H9 (cell line): ENCODE results near the gene HM13. TPM values are rescaled to one million over a fixed set of nuclear protein-coding genes. Genes with fewer than 3 reads are reported as not detected.

Source experiments
- DNase-seq: peaks from one replicate; pipeline ENCODE4 v3.0.0-alpha.2; 2017
- H2AFZ ChIP-seq: one replicate; pipeline ENCODE4 v1.6.1; 2013; ENCODE audit warnings: mild to moderate bottlenecking, low read length, control low read depth, moderate library complexity
- H2AK5ac ChIP-seq: 2 replicates; pipeline ENCODE4 v1.6.1; 2013; ENCODE audit warnings: low read length, control low read depth, mixed read lengths; ENCODE audit not compliant: insufficient read length
- H2BK120ac ChIP-seq: one replicate; pipeline ENCODE4 v1.6.1; 2013; ENCODE audit warnings: low read depth, mild to moderate bottlenecking, low read length, control low read depth, inconsistent platforms; ENCODE audit not compliant: poor library complexity, severe bottlenecking
- H2BK12ac ChIP-seq: 2 replicates; pipeline ENCODE4 v1.6.1; 2013; ENCODE audit warnings: low read length, control low read depth, mixed read lengths, low read depth; ENCODE audit not compliant: insufficient read length
- H2BK15ac ChIP-seq: 2 replicates; pipeline ENCODE4 v1.6.1; 2013; ENCODE audit warnings: low read depth, low read length, control low read depth
- H2BK20ac ChIP-seq: one replicate; pipeline ENCODE4 v1.6.1; 2013; ENCODE audit warnings: low read depth, mild to moderate bottlenecking, low read length, control low read depth, inconsistent platforms; ENCODE audit not compliant: poor library complexity, severe bottlenecking
- H2BK5ac ChIP-seq: 2 replicates; pipeline ENCODE4 v1.6.1; 2013; ENCODE audit warnings: low read length, control low read depth, mixed read lengths; ENCODE audit not compliant: insufficient read length
- H3K14ac ChIP-seq: 2 replicates; pipeline ENCODE4 v1.6.1; 2013; ENCODE audit warnings: low read length, control low read depth; ENCODE audit not compliant: insufficient read depth
- H3K18ac ChIP-seq: 2 replicates; pipeline ENCODE4 v1.6.1; 2013; ENCODE audit warnings: low read depth, mild to moderate bottlenecking, mixed read lengths, low read length, control low read depth; ENCODE audit not compliant: insufficient read length
- H3K23ac ChIP-seq: 2 replicates; pipeline ENCODE4 v1.6.1; 2013; ENCODE audit warnings: low read length, control low read depth, mixed read lengths, low read depth; ENCODE audit not compliant: insufficient read length
- H3K23me2 ChIP-seq: 2 replicates; pipeline ENCODE4 v1.6.1; 2013; ENCODE audit warnings: low read depth, mild to moderate bottlenecking, mixed read lengths, low read length, control low read depth; ENCODE audit not compliant: insufficient read length, poor library complexity, severe bottlenecking
- H3K27ac ChIP-seq: 2 replicates; pipeline ENCODE4 v1.5.1; 2013; ENCODE audit warnings: low read length, control low read depth, mixed read lengths, low read depth; ENCODE audit not compliant: insufficient read length
- H3K27me3 ChIP-seq: 2 replicates; pipeline ENCODE4 v1.6.1; 2013; ENCODE audit warnings: low read length, control low read depth, inconsistent platforms; ENCODE audit not compliant: insufficient read depth
- H3K4ac ChIP-seq: 2 replicates; pipeline ENCODE4 v1.6.1; 2013; ENCODE audit warnings: low read depth, mild to moderate bottlenecking, control low read depth, inconsistent platforms, low read length, moderate library complexity
- H3K4me1 ChIP-seq: 2 replicates; pipeline ENCODE4 v1.6.1; 2013; ENCODE audit warnings: low read length, control low read depth, inconsistent platforms; ENCODE audit not compliant: insufficient read depth
- H3K4me2 ChIP-seq: 2 replicates; pipeline ENCODE4 v1.6.1; 2013; ENCODE audit warnings: low read length, control low read depth, mixed read lengths; ENCODE audit not compliant: insufficient read length, insufficient read depth
- H3K56ac ChIP-seq: 2 replicates; pipeline ENCODE4 v1.6.1; 2013; ENCODE audit warnings: low read depth, mild to moderate bottlenecking, mixed read lengths, low read length, control low read depth; ENCODE audit not compliant: insufficient read length
- H3K79me1 ChIP-seq: 2 replicates; pipeline ENCODE4 v1.6.1; 2013; ENCODE audit warnings: low read depth, mild to moderate bottlenecking, moderate library complexity, low read length, control low read depth, inconsistent platforms; ENCODE audit not compliant: insufficient read depth, poor library complexity, severe bottlenecking
- H3K79me2 ChIP-seq: 2 replicates; pipeline ENCODE4 v1.6.1; 2013; ENCODE audit warnings: low read length, control low read depth, inconsistent platforms; ENCODE audit not compliant: insufficient read depth
- H3K9ac ChIP-seq: 2 replicates; pipeline ENCODE4 v1.6.1; 2013; ENCODE audit warnings: low read length, control low read depth, mixed read lengths; ENCODE audit not compliant: insufficient read length; ENCODE audit errors: extremely low read depth
- H3K9me3 ChIP-seq: one replicate; pipeline ENCODE4 v1.6.1; 2013; ENCODE audit warnings: low read depth, low read length, inconsistent platforms; ENCODE audit not compliant: control insufficient read depth
- H3T11ph ChIP-seq: one replicate; pipeline ENCODE4 v1.6.1; 2013; ENCODE audit warnings: mild to moderate bottlenecking, low read length, control low read depth, inconsistent platforms
- H4K20me1 ChIP-seq: one replicate; pipeline ENCODE4 v1.6.1; 2013; ENCODE audit not compliant: control insufficient read depth, insufficient read length, insufficient read depth
- H4K5ac ChIP-seq: 2 replicates; pipeline ENCODE4 v1.6.1; 2013; ENCODE audit warnings: low read depth, mild to moderate bottlenecking, mixed read lengths, low read length, control low read depth; ENCODE audit not compliant: insufficient read length
- H4K8ac ChIP-seq: replicated peaks from 2 replicates; pipeline ENCODE4 v1.6.1; 2013; ENCODE audit warnings: low read length, control low read depth, mixed read lengths, low read depth; ENCODE audit not compliant: insufficient read length
- H4K91ac ChIP-seq: 2 replicates; pipeline ENCODE4 v1.6.1; 2013; ENCODE audit warnings: low read depth, mild to moderate bottlenecking, moderate library complexity, mixed read lengths, low read length, control low read depth; ENCODE audit not compliant: insufficient read length
- H3K27ac Mint-ChIP-seq, 3 experiments: 2 replicates in 2 of 3; 3 replicates in 1 of 3; pipeline ENCODE4 v1.8.0; 2020 to 2021; ENCODE audit warnings: mixed read lengths in 3 of 3, mild to moderate bottlenecking in 1 of 3, moderate library complexity in 1 of 3
- H3K27me3 Mint-ChIP-seq: 2 replicates; pipeline ENCODE4 v1.8.0; 2021; ENCODE audit warnings: low read depth, mild to moderate bottlenecking, moderate library complexity, mixed read lengths
- H3K36me3 Mint-ChIP-seq, 3 experiments: 2 replicates in 2 of 3; 3 replicates in 1 of 3; pipeline ENCODE4 v1.8.0; 2020 to 2021; ENCODE audit warnings: low read depth in 3 of 3, mixed read lengths in 3 of 3; ENCODE audit not compliant: insufficient read depth in 1 of 3
- H3K4me1 Mint-ChIP-seq, 2 experiments: 2 replicates each; pipeline ENCODE4 v1.8.0; 2020; ENCODE audit warnings: mixed read lengths in 2 of 2
- H3K4me3 Mint-ChIP-seq, 2 experiments: 2 replicates in 1 of 2; 3 replicates in 1 of 2; pipeline ENCODE4 v1.8.0; 2020 to 2021; ENCODE audit warnings: mild to moderate bottlenecking in 2 of 2, mixed read lengths in 2 of 2, moderate library complexity in 1 of 2
- H3K9me3 Mint-ChIP-seq, 2 experiments: 2 replicates in 1 of 2; 3 replicates in 1 of 2; pipeline ENCODE4 v1.8.0; 2020; ENCODE audit warnings: mild to moderate bottlenecking in 2 of 2, mixed read lengths in 2 of 2, moderate library complexity in 1 of 2
- WGBS: extraction: QIAGEN DNeasy Blood & Tissue Kit; methylation state at CpG from one replicate; pipeline ENCODE4 v1.1.7; 2013; ENCODE audit warnings: missing lambda C conversion rate, low lambda C conversion rate, mixed read lengths; ENCODE audit not compliant: insufficient read length; ENCODE audit errors: extremely low coverage; 5-methylcytosine and 5-hydroxymethylcytosine counted together
- total RNA-seq: library from RNA; stranded (reverse); gene quantifications from 2 replicates; pipeline ENCODE4 v1.2.1, GENCODE V29; 2021
- TF ChIP-seq, protein P1 (sequence below): fragments of 200-600 bp; sonication (generic); conservative IDR thresholded peaks from 3 replicates; pipeline ENCODE4 v1.8.0; 2021; ENCODE audit warnings: antibody characterized with exemption, mild to moderate bottlenecking

HM13 gene
- total RNA-seq, 1 experiment from 2014 or later: 169 TPM

- Histone ChIP-seq H2BK5ac (no peak overlapping the region), H3K27ac (no peak overlapping the region), H3K79me2 (peaks cover 3% of the 10 kb centered on the region; the same call in 1 of the 2 replicates), H3K4me2 (no peak overlapping the region), H2AK5ac (no peak overlapping the region), H2BK12ac (no peak overlapping the region), H3K23me2 (peaks cover 4% of the 10 kb centered on the region), H3K27me3 (no peaks in the 10 kb centered on the region), H3K14ac (no peak overlapping the region), H3K18ac (no peak overlapping the region), H4K91ac (no peak overlapping the region), H3K56ac (no peak overlapping the region), H2AFZ (no peak overlapping the region), H3K79me1 (peaks cover 6% of the 10 kb centered on the region), H2BK20ac (no peak overlapping the region), H2BK15ac (no peak overlapping the region), H4K20me1 (peaks cover 2% of the 10 kb centered on the region), H4K8ac (no peak overlapping the region), H3K4me1 (no peaks in the 10 kb centered on the region; the same call in 1 of the 2 replicates), H3K9me3 (no peaks in the 10 kb centered on the region), H2BK120ac (no peak overlapping the region), H3K4ac (no peak overlapping the region), H4K5ac (no peak overlapping the region), H3K9ac (no peak overlapping the region), H3K23ac (no peak overlapping the region), H3T11ph (no peak overlapping the region)
- Mint-ChIP-seq H3K27ac (no peak overlapping the region), H3K27me3 (peaks cover 2% of the 10 kb centered on the region; the same call in 1 of the 2 replicates), H3K9me3 (no peaks in the 10 kb centered on the region; a peak in 2 of 5 replicates), H3K36me3 (peaks cover 0 to 23% (median 8%) of the 10 kb centered on the region in 3 experiments; a peak in 6 of 7 replicates), H3K4me1 (peaks cover 0 to 3% of the 10 kb centered on the region in 2 experiments; a peak in 1 of 4 replicates), H3K4me3 (no peak overlapping the region)
- no CpG with 5 or more reads among the region's 2 CpGs for WGBS
- TF ChIP-seq, protein P1, sequence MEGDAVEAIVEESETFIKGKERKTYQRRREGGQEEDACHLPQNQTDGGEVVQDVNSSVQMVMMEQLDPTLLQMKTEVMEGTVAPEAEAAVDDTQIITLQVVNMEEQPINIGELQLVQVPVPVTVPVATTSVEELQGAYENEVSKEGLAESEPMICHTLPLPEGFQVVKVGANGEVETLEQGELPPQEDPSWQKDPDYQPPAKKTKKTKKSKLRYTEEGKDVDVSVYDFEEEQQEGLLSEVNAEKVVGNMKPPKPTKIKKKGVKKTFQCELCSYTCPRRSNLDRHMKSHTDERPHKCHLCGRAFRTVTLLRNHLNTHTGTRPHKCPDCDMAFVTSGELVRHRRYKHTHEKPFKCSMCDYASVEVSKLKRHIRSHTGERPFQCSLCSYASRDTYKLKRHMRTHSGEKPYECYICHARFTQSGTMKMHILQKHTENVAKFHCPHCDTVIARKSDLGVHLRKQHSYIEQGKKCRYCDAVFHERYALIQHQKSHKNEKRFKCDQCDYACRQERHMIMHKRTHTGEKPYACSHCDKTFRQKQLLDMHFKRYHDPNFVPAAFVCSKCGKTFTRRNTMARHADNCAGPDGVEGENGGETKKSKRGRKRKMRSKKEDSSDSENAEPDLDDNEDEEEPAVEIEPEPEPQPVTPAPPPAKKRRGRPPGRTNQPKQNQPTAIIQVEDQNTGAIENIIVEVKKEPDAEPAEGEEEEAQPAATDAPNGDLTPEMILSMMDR: no peak
- no peak for DNase-seq
These were observed 2.4 kb downstream of the HM13 start for GRCh38 chr20:31516651-31517050.
